NCI-H1930 (cell line): ENCODE measurements around the gene GUCA2A.

Source experiments
- DNase-seq, 2 experiments: peaks; one replicate each; lab custom pipeline; 2025; lab: John Stamatoyannopoulos, UW

The GUCA2A gene

GRCh38 chr1:42176902-42177519 is 12.5 kb upstream of the GUCA2A start:
- DNase-seq = peak; percentile 9 to 36

DNA sequence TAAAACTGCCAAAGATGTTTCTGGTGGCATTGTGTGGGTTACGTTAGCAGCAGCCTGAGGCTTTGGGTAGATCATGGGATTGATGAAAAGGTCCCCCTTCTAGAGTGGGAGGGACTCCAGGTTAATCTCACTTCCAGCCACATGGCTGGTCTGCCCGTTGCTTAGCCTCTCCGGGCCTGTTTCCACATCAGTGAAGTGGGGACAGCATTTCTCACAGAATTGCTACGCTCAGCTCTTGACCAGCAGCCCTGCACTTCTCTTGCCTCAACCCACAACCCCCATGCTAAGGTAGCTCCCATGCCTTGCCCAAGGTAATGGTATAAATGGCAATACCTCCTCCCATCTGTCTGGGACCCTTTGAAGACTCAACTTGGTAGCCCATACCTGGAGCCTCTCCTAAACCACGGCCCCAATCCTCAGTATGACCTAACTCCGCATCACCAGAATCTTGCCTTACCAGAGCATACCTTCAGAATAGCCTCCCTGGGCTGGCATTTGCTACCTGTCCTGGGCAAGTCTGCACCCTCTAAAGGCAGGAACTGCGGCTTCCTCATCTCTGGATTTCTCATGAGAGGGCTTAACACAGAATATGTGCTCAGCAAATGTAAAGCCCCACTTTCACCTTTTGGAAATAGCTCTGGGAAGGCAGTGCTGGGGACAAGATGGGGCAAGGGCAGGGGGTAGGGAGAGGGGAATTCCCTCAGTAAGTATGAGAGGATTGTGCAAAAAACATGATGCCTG is 10.9 kb upstream of the GUCA2A start:
- DNase-seq = no peak

GRCh38 chr1:42173961-42174735 is 9.6 kb upstream of the GUCA2A start:
- DNase-seq = no peak

- peak; percentile 8 to 19 for DNase-seq
Measured at GRCh38 chr1:42173155-42173933, 8.8 kb upstream of the GUCA2A start.

- DNase-seq = no peak
Measured at GRCh38 chr1:42172381-42173133, 8.0 kb upstream of the GUCA2A start.

DNA sequence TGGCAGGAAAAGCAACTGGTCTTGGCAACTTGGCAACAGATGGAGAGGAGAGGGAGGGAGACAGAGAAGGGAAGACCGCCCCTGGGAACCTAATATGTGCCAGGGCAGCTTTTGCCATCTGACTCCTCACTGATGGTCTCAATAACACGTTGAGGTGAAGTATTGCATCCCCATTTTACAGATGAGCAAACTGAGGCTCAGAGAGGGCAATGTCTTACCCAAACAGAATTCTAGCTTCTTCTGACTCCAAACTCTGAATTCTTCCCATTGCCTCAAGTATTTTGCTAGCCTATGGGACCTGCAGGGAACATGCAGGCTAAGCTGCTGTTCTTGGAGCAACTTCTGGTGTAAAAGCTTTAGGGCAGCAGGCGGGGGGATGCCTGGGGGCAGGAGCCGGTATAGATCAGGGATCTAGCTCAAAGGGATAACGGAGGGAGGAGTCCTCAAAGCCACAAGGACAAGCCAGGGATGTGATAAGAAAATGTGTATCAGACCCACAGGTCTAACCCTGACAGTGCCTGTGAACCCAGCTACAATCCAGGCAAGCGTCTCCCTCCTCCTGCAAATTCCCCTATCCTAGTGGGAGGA is 7.2 kb upstream of the GUCA2A start:
- no peak for DNase-seq

GRCh38 chr1:42170779-42171621 is 6.5 kb upstream of the GUCA2A start:
- DNase-seq = no peak

DNA sequence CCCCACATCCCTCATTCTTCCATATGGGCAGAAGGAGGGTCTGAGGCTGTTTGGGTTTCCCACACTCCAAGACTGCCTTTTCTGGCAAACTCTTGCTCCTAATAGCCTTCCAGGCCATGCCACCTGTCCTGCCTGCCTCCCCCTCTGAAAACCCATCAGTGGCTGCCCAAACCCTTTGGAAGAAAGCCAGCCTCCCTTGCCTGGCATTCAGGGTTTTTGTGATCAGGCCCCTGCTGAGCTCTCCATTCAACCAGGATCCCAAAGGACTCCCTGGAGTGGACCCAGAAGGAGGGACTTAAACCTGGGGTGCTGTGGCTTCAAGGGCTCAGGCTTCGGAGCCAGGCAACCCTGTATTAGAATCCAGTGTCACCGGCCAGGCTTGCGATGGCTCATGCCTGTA is 4.2 kb upstream of the GUCA2A start:
- no peak for DNase-seq

GRCh38 chr1:42168391-42168670 is 3.8 kb upstream of the GUCA2A start:
- DNase-seq = no peak

DNA sequence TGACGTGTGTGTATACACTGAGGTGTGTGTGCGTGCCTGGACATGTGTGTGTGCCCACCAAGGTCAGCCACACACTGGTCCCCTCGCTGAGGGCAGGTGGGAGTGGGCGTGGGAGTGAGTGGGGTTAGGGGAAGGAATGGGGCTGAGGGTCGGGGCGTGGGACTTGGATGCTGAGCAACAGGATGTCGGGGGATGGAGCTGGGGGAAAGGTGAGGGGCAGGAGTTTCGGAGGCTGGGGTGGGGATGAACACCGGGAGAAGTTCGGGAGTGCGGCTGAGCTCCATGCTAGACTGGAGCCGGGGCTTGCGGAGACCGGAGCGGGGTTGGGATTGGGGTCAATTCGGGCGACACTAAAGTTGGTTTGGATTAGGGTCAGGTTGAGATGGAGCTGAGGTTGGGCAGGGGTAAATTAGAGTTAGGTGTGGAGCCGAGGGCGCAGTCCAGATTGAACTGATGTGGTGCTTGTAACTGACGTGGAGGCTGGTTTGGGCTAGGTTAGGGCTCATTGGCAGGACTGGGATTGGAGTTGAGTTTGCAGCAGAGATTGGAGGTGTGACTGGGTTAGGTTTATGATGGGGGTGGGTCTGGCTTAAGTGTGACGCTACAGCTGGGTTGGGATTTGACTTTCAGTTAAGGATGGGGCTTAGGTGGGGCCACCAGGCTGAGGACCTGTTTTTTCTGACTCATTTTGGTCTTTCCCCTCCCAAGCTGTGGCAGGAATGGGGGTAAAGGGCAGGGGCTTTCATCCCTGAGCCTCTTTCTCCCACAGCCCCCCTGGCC is 3.3 kb upstream of the GUCA2A start:
- DNase-seq = no peak

GRCh38 chr1:42165511-42166210 is 1.1 kb upstream of the GUCA2A start:
- DNase-seq = no peak

GRCh38 chr1:42163536-42164503 is 725 bp downstream of the GUCA2A start:
- DNase-seq = no peak

GRCh38 chr1:42163114-42163513 is 1.4 kb downstream of the GUCA2A start:
- no peak for DNase-seq

DNA sequence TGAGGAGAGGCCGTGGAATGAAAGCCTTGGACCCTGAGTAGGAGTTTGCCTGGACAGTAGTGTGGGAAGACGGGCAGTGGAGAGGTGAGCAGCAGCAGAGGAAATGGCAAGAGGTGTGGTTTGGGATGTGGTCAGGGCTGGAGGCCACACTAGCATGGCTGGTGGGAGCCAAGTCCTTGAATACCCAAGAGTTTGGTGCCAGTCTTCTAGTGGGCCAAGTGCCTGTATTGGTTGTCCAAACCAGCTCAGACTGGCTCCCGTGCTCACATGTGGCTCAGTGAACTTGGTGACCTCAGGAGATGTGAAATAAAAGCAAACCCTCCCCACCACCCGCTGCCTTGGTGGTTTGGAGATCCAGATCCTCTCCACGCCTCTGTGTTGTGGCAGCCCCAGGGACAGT is 2.4 kb downstream of the GUCA2A start:
- no peak for DNase-seq

- no peak for DNase-seq
Measured at GRCh38 chr1:42158189-42158588, 6.4 kb downstream of the GUCA2A start.

DNA sequence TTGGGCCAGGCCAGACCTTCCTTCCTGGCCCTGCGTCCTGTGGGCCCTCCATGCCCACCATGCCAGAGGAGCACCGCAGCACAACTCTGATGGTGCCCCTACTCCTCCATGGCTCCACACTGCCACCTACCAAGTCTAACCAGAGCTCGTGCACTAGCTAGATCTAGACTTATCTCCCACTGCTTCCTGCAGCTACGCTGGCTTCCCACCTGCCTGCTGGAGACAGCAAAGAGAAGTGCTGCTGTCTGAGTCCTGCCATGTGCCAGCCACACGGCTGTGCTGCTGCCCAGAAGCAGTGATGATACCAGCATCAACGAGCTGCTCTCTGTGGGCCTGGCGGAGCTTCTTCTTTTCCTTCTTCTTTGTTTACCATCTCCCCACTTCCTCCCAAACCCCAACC is 6.9 kb downstream of the GUCA2A start:
- no peak for DNase-seq

- no peak for DNase-seq
Measured at GRCh38 chr1:42155362-42155761, 9.2 kb downstream of the GUCA2A start.

- DNase-seq = no peak
Measured at GRCh38 chr1:42154685-42155084, 9.9 kb downstream of the GUCA2A start.
